22Rv1 (cell line): ENCODE results near the gene MPRIP.

Experiments
- CTCF ChIP-seq: fragments of 450-650 bp; IDR thresholded peaks from 2 replicates; pipeline ENCODE4 v1.5.1; 2017; ENCODE audit warnings: mild to moderate bottlenecking
- ZFX ChIP-seq: fragments of 450-650 bp; IDR thresholded peaks from 2 replicates; pipeline ENCODE4 v1.6.1; 2017; ENCODE audit warnings: antibody characterized with exemption, borderline replicate concordance

DNA sequence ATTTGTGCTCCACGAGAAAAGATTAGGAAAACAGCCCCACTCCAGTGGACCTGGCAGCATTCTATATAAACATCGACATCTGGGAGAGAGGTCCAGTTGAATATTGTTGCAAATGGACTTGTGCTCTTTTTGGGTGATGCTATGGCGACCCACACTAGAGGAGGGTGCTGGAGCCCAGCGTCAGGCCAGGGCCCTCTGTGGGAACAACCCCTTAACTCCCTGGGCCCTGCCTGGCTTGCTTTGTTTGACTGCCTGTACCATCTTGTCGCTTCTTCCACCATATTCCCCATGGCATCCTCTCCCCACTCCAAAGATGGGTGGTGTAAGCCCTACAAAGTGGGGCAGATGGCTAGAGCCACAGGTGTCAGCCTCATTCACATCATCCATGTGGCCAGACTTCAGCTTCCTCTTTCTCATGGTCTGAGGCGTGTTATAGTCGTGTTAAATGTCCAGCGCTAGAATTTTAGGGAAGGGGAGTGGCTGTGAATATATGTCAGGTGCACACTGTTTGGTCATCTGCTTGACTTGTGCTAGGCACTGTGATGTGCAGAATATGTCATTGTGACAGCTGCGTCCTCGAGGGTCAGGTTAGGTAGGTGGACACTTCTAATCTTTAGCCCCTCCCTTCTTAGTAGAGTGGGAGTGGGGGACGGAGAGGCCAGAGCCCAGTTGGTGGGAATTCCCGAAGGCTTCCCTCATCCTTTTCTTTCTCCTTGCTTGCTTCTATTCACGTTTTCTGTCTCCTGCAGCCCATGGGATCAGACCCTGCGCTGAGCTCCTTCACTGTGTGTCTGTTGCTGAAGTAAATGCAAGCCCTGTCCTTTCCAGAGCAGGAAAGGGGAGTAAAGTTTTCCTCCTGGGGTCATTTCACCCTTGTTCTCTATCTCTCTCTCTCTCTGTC lies 49.8 kb downstream of the MPRIP start:
- no peak for TF ChIP-seq CTCF
- no peak for TF ChIP-seq ZFX
